HG03558 (cell line): ENCODE results near the gene BCO2.

Source experiments
- ATAC-seq: cut with Tn5 transposase; IDR thresholded peaks from one replicate; pipeline ENCODE4 v1.9.1; 2021; ENCODE audit warnings: moderate number of reproducible peaks; ENCODE audit not compliant: unreplicated experiment; ENCODE audit errors: extremely low read depth

Gene BCO2

GRCh38 chr11:112238041-112238440, 62.7 kb downstream of the BCO2 start:
- no peak for ATAC-seq

GRCh38 chr11:112241486-112241885, 66.2 kb downstream of the BCO2 start:
- no peak for ATAC-seq

- ATAC-seq: no peak
Observed at GRCh38 chr11:112247201-112247600, 71.9 kb downstream of the BCO2 start.

- no peak for ATAC-seq
Observed at GRCh38 chr11:112248201-112248600, 72.9 kb downstream of the BCO2 start.

- no peak for ATAC-seq
Observed at GRCh38 chr11:112249871-112250610, 74.7 kb downstream of the BCO2 start.

GRCh38 chr11:112253605-112254242, 78.4 kb downstream of the BCO2 start:
- no peak for ATAC-seq

GRCh38 chr11:112255067-112255720, 79.9 kb downstream of the BCO2 start:
- no peak for ATAC-seq

- ATAC-seq: no peak
Observed at GRCh38 chr11:112260490-112260889, 85.2 kb downstream of the BCO2 start, which contains the start of gene PLET1. PLET1 (minus strand) TSS chr11:112260860; CDS start chr11:112260589, 271 bp downstream.

- no peak for ATAC-seq
Observed at GRCh38 chr11:112265659-112266409, 90.5 kb downstream of the BCO2 start.

- ATAC-seq: no peak
Observed at GRCh38 chr11:112266410-112266778, 91.1 kb downstream of the BCO2 start.

- no peak for ATAC-seq
Observed at GRCh38 chr11:112267188-112267591, 91.9 kb downstream of the BCO2 start.

GRCh38 chr11:112268406-112268805, 93.1 kb downstream of the BCO2 start:
- ATAC-seq: no peak
